Hematopoietic multipotent progenitor cell treated with erythropoietin and hydrocortisone succinate and interleukin-3 and kit ligand, for 17 days (in vitro differentiated cells): ENCODE data around the gene PTCD1.

Experiments used
- DNase-seq: peaks from one replicate; pipeline ENCODE4 v3.0.0-alpha.2; 2015; ENCODE audit warnings: low spot score

Gene PTCD1

GRCh38 chr7:99368750-99369389 is 69.7 kb downstream of the PTCD1 start:
- DNase-seq = no peak
